Measurements from ENCODE around the gene GHDC. TPM values are rescaled to one million over a fixed set of nuclear protein-coding genes. Genes with fewer than 3 reads are reported as not detected.
"Not testable (repeated sequence)": the region's sequence is repeated elsewhere in the genome, so short reads cannot be mapped to it uniquely, and the experiment has no call there.

GHDC gene
- total RNA-seq = 10 to 100 TPM; 12.3 to 14.9 TPM

GRCh38 chr17:42193969-42194899, at the start of gene GHDC:
Gene GHDC, minus strand, starts transcription at chr17:42194494. Its CDS starts 913 bp downstream, at chr17:42193581.
- DNase-seq = peak; percentile 90
- H3K27me3 Mint-ChIP-seq = no peaks in the 10 kb centered on the region
- POLR2A ChIA-PET = interaction anchor here (0.8 to 1.6 kb wide), 8 partner anchors 10 to 1174 kb away, joined by 3 to 5 read pairs (median 4); partner anchors contain the start of genes KCNH4, PSME3 and STAT5A
- CTCF ChIA-PET = interaction anchor here (0.6 to 3.8 kb wide), 18 partner anchors 9 to 323 kb away, joined by 3 to 21 read pairs (median 4); partner anchors contain the start of genes CAVIN1, DNAJC7, HCRT and KCNH4
- ATAC-seq = peak; percentile 98
- peak within 1 kb of the TSS; percentile 88 for H3K4me3 Mint-ChIP-seq
- no peaks in the 10 kb centered on the region for H3K36me3 Mint-ChIP-seq (ENCODE audit: low read depth)
- TF ChIP-seq CTCF (IDR thresholded peaks at IDR 0.05) = no peak
- peaks cover 17% of the 10 kb centered on the region for H3K4me1 Mint-ChIP-seq (ENCODE audit: low read depth)
- intact Hi-C loops (cut with micrococcal nuclease) = no loop called here
- peak within 1 kb of the TSS; percentile 91 for H3K27ac Mint-ChIP-seq
- no peaks in the 10 kb centered on the region for H3K9me3 Mint-ChIP-seq

GRCh38 chr17:42243493-42243982, 49.2 kb upstream of the GHDC start:
- intact Hi-C loops (cut with micrococcal nuclease) = no loop called here
- DNase-seq (no peak), ATAC-seq (no peak)
- Mint-ChIP-seq H3K27ac (no peak overlapping the region), H3K4me3 (no peak overlapping the region), H3K4me1 (ENCODE audit: low read depth) (peaks cover 44% of the 10 kb centered on the region), H3K9me3 (no peaks in the 10 kb centered on the region), H3K27me3 (no peaks in the 10 kb centered on the region), H3K36me3 (ENCODE audit: low read depth) (peaks cover 14% of the 10 kb centered on the region)
- POLR2A ChIA-PET = no interaction called here
- CTCF ChIA-PET = interaction anchor here (1.5 kb wide), 2 partner anchors 21 to 69 kb away, joined by 3 to 5 read pairs; no protein-coding TSS in a partner anchor
- no peak for TF ChIP-seq CTCF (IDR thresholded peaks at IDR 0.05)

GRCh38 chr17:42241871-42242270, 47.6 kb upstream of the GHDC start:
- CTCF ChIA-PET = no interaction called here
- peaks cover 8% of the 10 kb centered on the region for H3K36me3 Mint-ChIP-seq (ENCODE audit: low read depth)

GRCh38 chr17:42240863-42241262, 46.6 kb upstream of the GHDC start:
- H3K4me1 Mint-ChIP-seq (ENCODE audit: low read depth) = peaks cover 30% of the 10 kb centered on the region
- H3K36me3 Mint-ChIP-seq (ENCODE audit: low read depth); H3K27me3 Mint-ChIP-seq; H3K27ac Mint-ChIP-seq; ATAC-seq; H3K9me3 Mint-ChIP-seq; DNase-seq; H3K4me3 Mint-ChIP-seq; intact Hi-C loops (cut with micrococcal nuclease): not testable (repeated sequence)
- ChIA-PET POLR2A (interaction anchor here (1.5 kb wide), 1 partner anchor 12 kb away, joined by 3 read pairs; no protein-coding TSS in a partner anchor), CTCF (interaction anchor here (0.6 to 1.6 kb wide), 2 partner anchors 14 to 37 kb away, joined by 3 to 4 read pairs; no protein-coding TSS in a partner anchor)

More at GRCh38 chr17:42241871-42242270, 47.6 kb upstream of the GHDC start:
- Mint-ChIP-seq H3K27ac (no peak overlapping the region), H3K27me3 (no peaks in the 10 kb centered on the region), H3K4me1 (ENCODE audit: low read depth) (peaks cover 33% of the 10 kb centered on the region), H3K9me3 (no peaks in the 10 kb centered on the region), H3K4me3 (no peak overlapping the region)
- intact Hi-C loops (cut with micrococcal nuclease) = no loop called here
- TF ChIP-seq CTCF (IDR thresholded peaks at IDR 0.05) = no peak
- no peak for ATAC-seq
- no peak for DNase-seq
- POLR2A ChIA-PET = no interaction called here

GRCh38 chr17:42240201-42240600, 45.9 kb upstream of the GHDC start:
- Mint-ChIP-seq H3K4me1 (ENCODE audit: low read depth) (peaks cover 28% of the 10 kb centered on the region), H3K27me3 (no peaks in the 10 kb centered on the region), H3K4me3 (no peak overlapping the region), H3K36me3 (ENCODE audit: low read depth) (peaks cover 3% of the 10 kb centered on the region), H3K27ac (peak overlapping the region; percentile 14), H3K9me3 (no peaks in the 10 kb centered on the region)
- DNase-seq (no peak), ATAC-seq (no peak)
- no peak for TF ChIP-seq CTCF (IDR thresholded peaks at IDR 0.05)
- POLR2A ChIA-PET = interaction anchor here (1.5 kb wide), 1 partner anchor 12 kb away, joined by 3 read pairs; no protein-coding TSS in a partner anchor
- CTCF ChIA-PET = interaction anchor here (0.6 to 1.6 kb wide), 2 partner anchors 17 to 37 kb away, joined by 4 to 5 read pairs; no protein-coding TSS in a partner anchor
- intact Hi-C loops (cut with micrococcal nuclease) = no loop called here

GRCh38 chr17:42239576-42239975, 45.3 kb upstream of the GHDC start:
- intact Hi-C loops (cut with micrococcal nuclease); H3K9me3 Mint-ChIP-seq; H3K27me3 Mint-ChIP-seq; H3K27ac Mint-ChIP-seq; H3K36me3 Mint-ChIP-seq (ENCODE audit: low read depth); DNase-seq; ATAC-seq; H3K4me3 Mint-ChIP-seq: not testable (repeated sequence)
- peaks cover 32% of the 10 kb centered on the region for H3K4me1 Mint-ChIP-seq (ENCODE audit: low read depth)
- POLR2A ChIA-PET = interaction anchor here (1.0 kb wide), 1 partner anchor 94 kb away, joined by 4 read pairs; no protein-coding TSS in a partner anchor
- CTCF ChIA-PET = interaction anchor here (5.4 kb wide), 1 partner anchor 17 kb away, joined by 34 read pairs; no protein-coding TSS in a partner anchor

All from activated CD8-positive, alpha-beta T cell treated with anti-CD3 and anti-CD28 coated beads for 36 hours (primary cell).